Measurements from ENCODE around the gene KRT28.
"Not testable (repeated sequence)": the region's sequence is repeated elsewhere in the genome, so short reads cannot be mapped to it uniquely, and the experiment has no call there.

Gene KRT28

GRCh38 chr17:40778461-40778860, 21.3 kb downstream of the KRT28 start:
- DNase-seq, result no peak

GRCh38 chr17:40777971-40778370, 21.8 kb downstream of the KRT28 start:
- no peak for DNase-seq

DNA sequence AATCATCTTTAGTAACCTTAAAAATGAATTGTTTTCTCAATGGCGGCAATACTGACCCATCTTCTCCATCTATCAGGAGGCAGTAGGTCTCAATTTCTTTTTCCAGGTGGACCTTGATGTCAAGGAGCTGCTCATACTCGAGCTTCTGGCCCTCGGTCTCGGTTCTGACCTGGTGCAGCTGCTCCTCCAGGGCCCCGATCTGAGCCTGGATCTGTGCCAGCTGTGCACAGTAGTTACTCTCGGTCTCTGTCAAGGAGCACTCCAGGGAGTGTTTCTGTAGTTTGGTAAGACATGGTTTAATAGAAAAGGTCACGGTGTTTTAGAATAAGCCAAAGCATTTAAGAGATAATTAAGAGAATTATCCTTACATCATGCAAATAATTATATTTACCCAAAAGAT, 22.3 kb downstream of the KRT28 start:
- no peak for DNase-seq

- DNase-seq, result no peak
These were observed 23.8 kb downstream of the KRT28 start for GRCh38 chr17:40775945-40776344.

- DNase-seq, result no peak
These were observed 27.7 kb downstream of the KRT28 start, which contains the start of gene KRT26 for GRCh38 chr17:40772101-40772500. KRT26 (minus strand) TSS chr17:40772201; CDS start chr17:40772113, 88 bp downstream.

- DNase-seq, result no peak
These were observed 34.1 kb downstream of the KRT28 start for GRCh38 chr17:40765657-40766056.

DNA sequence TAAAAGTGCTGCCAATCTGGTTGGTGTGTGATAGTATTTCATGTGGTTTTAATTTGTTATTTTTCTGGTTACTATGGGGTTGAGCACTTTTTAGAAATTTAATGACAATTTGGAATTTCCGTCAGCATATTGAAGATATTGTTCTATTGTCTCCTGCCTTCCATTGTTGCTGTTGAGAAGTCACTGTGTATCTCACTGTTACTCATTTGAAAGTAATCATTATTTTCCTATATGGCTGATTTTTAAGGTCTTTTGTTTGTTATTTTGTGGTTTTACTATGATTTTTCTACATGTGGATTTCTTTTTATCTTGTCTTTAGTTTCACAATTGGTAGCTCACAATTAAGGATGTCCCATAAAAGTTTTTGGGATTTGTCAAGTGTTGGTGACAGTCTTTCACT, 36.0 kb downstream of the KRT28 start:
- DNase-seq, result no peak

DNA sequence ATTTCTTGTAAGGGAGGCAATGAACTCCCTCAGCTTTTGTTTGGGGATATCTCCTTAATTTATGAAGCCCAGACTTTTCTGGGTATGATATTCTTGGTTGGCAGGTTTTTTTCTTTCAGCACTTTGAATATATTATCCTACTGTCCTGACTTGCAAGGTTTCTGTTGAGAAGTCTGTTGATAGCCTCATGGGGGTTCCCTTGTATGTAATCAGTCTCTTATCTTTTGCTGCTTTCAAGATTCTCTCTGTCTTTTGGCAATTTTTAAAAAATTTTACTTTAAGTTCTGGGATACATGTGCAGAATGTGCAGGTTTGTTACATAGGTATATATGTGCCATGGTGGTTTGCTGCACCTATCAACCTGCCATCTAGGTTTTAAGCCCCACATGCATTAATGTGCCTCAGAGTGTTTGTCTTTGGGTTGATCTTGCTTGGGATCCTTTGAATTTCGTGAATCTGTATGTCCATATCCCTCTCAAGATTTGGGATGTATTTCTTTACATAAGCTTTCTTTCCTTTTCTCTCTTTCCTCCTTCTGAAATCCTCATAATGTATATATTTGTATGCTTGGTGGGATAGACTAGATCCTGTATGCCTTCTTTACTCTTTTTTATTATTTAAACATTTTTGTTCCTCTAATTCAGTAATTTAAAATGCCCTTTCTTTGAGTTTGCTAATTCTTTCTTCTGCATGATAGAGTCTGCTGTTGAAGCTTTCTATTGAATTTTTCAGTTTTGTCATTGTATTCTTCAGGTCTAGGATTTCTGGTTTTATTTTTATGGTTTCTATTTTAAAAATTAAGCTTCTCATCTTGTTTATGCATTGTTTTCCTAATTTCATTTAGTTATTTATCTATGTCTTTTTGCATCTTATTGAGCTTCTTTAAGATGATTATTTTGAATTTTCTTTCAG, 39.4 kb downstream of the KRT28 start:
- DNase-seq, result no peak

DNA sequence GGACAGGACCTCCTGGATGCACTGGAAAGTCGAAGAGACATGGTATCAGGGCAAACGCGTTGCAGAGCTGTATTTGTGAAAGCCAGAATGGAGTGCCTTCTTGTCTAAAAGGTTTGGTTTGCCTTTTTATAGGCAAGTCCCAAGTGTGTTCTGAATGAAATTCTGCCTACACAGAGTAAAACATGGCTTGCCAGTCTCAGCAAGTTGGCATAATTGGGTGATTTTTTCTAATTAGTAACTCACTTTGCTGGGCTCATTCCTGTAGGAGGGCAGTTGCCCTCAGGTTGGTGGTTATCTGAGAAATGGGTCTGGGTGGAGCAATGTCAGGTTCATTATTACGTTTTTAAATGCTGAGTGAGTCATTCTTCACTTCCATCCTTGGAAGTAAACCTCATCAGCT, 44.5 kb downstream of the KRT28 start, which contains the start of gene KRT25:
TSS of gene KRT25 (minus strand) at position 101 of the 400 bp plus-strand sequence. CDS start at position 41, 60 bp downstream.
- no peak for DNase-seq

DNA sequence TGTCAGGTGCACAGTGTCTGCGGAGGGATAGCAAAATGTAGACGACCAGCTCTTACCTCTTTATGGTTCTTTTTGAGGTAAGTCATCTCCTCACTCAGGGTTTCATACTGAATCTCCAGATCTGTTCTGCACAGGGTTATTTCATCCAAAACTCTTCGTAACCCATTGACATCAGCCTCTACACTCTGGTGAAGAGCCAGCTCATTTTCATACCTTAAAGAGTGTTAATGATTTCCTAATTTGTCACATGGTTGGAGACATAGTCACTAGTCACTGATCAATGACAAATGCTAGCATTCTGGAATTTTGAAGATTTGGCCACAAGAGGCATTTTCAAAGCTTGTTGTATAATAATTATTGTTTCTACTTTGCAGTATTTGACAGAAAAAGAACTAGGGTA, 46.0 kb downstream of the KRT28 start:
- DNase-seq, result no peak

DNA sequence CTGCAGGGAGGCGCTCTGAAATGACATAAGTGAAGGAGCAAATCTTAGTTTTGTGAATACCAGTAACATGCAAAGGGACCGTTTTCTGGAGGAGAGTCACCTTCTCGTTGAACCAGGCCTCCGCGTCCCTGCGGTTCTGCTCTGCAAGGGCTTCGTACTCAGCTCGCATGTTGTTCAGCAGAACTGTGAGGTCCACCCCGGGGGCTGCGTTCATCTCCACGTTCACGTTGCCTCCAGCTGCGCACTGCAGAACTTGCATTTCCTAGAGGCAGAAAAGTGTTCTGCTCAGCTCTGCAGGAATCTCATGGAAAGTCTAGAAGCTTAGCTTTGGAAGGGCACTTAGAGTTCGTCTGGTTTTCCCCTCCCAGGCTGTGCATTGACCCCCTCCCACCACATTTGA, 48.7 kb downstream of the KRT28 start:
- DNase-seq, result no peak

- DNase-seq, result no peak
These were observed 49.4 kb downstream of the KRT28 start for GRCh38 chr17:40750391-40750790.

GRCh38 chr17:40748666-40749065, 51.1 kb downstream of the KRT28 start:
- not testable (repeated sequence) for DNase-seq
